ENCODE results near the gene MRPL52. TPM values are rescaled to one million over a fixed set of nuclear protein-coding genes. Genes with fewer than 3 reads are reported as not detected.
A peak's percentile ranks its signal among the peaks of the same experiment; 100 is the strongest.
"Not testable (repeated sequence)": the region's sequence is repeated elsewhere in the genome, so short reads cannot be mapped to it uniquely, and the experiment has no call there.

Gene MRPL52
- total and polyA plus RNA-seq, 2 of the 13 experiments (the other 11 are each of a cell fraction or from before 2014, with no cell fraction given): 118 to 329 TPM

DNA sequence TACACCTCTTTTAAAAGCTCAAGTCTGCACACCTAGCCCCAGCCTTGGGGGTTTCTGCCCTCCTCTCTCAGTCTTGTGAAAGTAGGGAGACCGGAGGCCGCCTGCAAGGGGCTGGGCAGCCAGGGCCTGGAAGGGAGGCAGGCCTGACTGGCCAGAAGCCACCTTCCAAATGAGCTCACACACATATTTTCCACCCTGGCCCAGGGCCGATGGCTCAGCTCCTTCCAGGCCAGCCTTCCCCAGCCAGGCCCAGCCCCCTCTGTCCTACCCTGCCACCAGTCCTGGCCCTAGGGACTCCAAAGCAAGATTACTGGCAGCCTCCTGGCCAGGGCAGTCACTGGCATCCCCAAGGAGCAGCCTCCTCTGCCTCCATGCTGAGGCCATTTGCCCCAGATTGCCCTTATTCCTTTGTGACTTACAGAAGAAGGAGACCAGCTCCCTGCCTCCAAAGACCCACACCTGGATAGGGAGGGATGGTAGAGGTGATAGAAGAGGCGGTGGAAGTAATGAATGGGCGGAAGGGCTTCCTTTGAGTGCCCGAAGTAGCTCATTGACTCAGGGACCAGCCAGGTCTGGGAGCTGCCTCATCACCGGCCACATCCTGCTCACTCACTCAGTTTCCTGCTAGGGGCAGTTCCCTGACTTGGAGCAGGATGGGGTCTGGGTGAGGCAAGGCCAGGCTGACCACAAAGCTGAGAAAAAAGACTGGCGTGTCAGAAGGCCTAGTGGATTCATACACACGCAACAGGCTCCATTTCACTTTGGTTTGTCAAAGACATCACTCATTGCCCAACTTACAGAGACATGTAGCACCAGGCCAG, 21.5 kb downstream of the MRPL52 start (continued):
- peak; percentile 21; the same call in 1 of the 2 replicates for TF ChIP-seq ZBTB4 (CRISPR knock-in tag; IDR thresholded peaks at IDR 0.05; ENCODE audit: borderline replicate concordance)

- H3K79me2 ChIP-seq (ENCODE audit: insufficient read depth, low read length); H3K27ac ChIP-seq (ENCODE audit: extremely low read length, insufficient read depth, low read length); ATAC-seq; DNase-seq (ENCODE audit: low spot score); H3K4me3 ChIP-seq (replicated peaks in 1 of 3; ENCODE audit: insufficient read depth in 1 of 3, low read depth in 2 of 3, low read length in 3 of 3); BruUV-seq (replicated peaks); H3K9ac ChIP-seq (ENCODE audit: insufficient read depth, low read depth, low read length); H3K4me2 ChIP-seq (ENCODE audit: low read depth, low read length); H3K36me3 ChIP-seq (replicated peaks in 1 of 2; ENCODE audit: control insufficient read depth in 1 of 2, insufficient read depth in 2 of 2, low read length in 2 of 2); H3K9me3 ChIP-seq (ENCODE audit: low read length); H2AFZ ChIP-seq (ENCODE audit: low read length); H4K20me1 ChIP-seq (ENCODE audit: insufficient read depth, low read length); FAIRE-seq: not testable (repeated sequence)
- intact Hi-C loops (cut with micrococcal nuclease; ENCODE audit: unreplicated experiment): loop anchor here (2.0 to 5.0 kb wide), 3 partner anchors 15 to 465 kb away; partner anchors contain the start of gene MMP14
- 0 out of 2 replicates have a peak, but pooled peaks have one; percentile 8 for TF ChIP-seq KDM3A (CRISPR knock-in tag; IDR thresholded peaks at IDR 0.05; ENCODE audit: low read depth)
- TF ChIP-seq ISX (CRISPR knock-in tag; conservative IDR thresholded peaks at IDR 0.05): 0 out of 2 replicates have a peak, but pooled peaks have one; percentile 4
- TF ChIP-seq ZNF569 (CRISPR knock-in tag; IDR thresholded peaks at IDR 0.05; ENCODE audit: borderline replicate concordance): 0 out of 2 replicates have a peak, but pooled peaks have one; percentile 15
- TF ChIP-seq SMYD3 (CRISPR knock-in tag; IDR thresholded peaks at IDR 0.05): 0 out of 2 replicates have a peak, but pooled peaks have one; percentile 6
- ChIA-PET CTCF (ENCODE audit: low intra/inter-chr PET ratio, low total read pairs) (interaction anchor here (0.8 to 4.3 kb wide), 11 partner anchors 16 to 293 kb away, joined by 3 to 200 read pairs (median 15); partner anchors contain the start of genes LRP10, MMP14 and SLC7A7), POLR2A (interaction anchor here (1.1 to 3.0 kb wide), 6 partner anchors 15 to 85 kb away, joined by 4 to 16 read pairs (median 10); partner anchors contain the start of genes LRP10, MMP14, MRPL52 and OXA1L)
- in situ Hi-C loops (cut with HindIII; ENCODE audit: extremely low pct_ligation_motif_present, low pct_unique_long_range_greater_than_20kb): loop anchor here (10.0 kb wide), 1 partner anchor 77 kb away; no protein-coding TSS in a partner anchor
- peaks cover 7 to 36% of the 10 kb centered on the region in 2 experiments; a peak in 4 of 5 replicates for H3K27me3 ChIP-seq (ENCODE audit: control insufficient read depth in 1 of 2, insufficient read depth in 2 of 2, low read length in 2 of 2)
- H3K4me1 ChIP-seq (ENCODE audit: insufficient read depth, low read length): peaks cover 49% of the 10 kb centered on the region
- WGBS (ENCODE audit: low lambda C conversion rate): 69% methylated on average over 12 of the region's 12 CpGs
Measured at GRCh38 chr14:22852178-22852577, 22.5 kb downstream of the MRPL52 start.

All from HepG2 (cell line).